Kidney (tissue), 14 donors: Measurements from ENCODE around the gene ASCL5. TPM values are rescaled to one million over a fixed set of nuclear protein-coding genes. Genes with fewer than 3 reads are reported as not detected.

Experiments used
- DNase-seq, 5 donors: peaks; one replicate each; pipeline ENCODE4 v3.0.0-alpha.2; 2013 to 2020
- FAIRE-seq: peaks from 2 replicates; lab custom pipeline; 2012; peaks lifted over from hg19 to GRCh38; lab: Jason Lieb, UNC
- H3K27ac ChIP-seq, 2 donors: one replicate each; pipeline ENCODE4 v1.7.0; 2013; ENCODE audit warnings: low read depth in 2 of 2, low read length in 2 of 2, inconsistent platforms in 1 of 2
- H3K27me3 ChIP-seq: one replicate; pipeline ENCODE4 v1.7.1; 2013; ENCODE audit warnings: low read length, inconsistent platforms; ENCODE audit not compliant: control insufficient read depth, insufficient read depth
- H3K36me3 ChIP-seq, 3 donors: one replicate each; pipeline versions ENCODE4 v1.7.0 to v1.7.1; 2013; ENCODE audit warnings: low read length in 3 of 3, control low read depth in 1 of 3, inconsistent platforms in 1 of 3; ENCODE audit not compliant: insufficient read depth in 3 of 3, control insufficient read depth in 2 of 3
- H3K4me1 ChIP-seq, 3 donors: one replicate each; pipeline versions ENCODE4 v1.7.0 to v1.7.1; 2013; ENCODE audit warnings: low read length in 3 of 3, inconsistent platforms in 1 of 3, low read depth in 1 of 3; ENCODE audit not compliant: control insufficient read depth in 2 of 3, insufficient read depth in 2 of 3
- H3K4me3 ChIP-seq, 3 donors: one replicate each; pipeline versions ENCODE4 v1.7.0 to v1.8.1; 2013; ENCODE audit warnings: low read length in 3 of 3, control low read depth in 1 of 3, inconsistent platforms in 1 of 3
- H3K9ac ChIP-seq, 3 donors: one replicate each; pipeline versions ENCODE4 v1.7.0 to v1.7.1; 2013; ENCODE audit warnings: low read length in 3 of 3, control low read depth in 1 of 3, inconsistent platforms in 1 of 3
- H3K9me3 ChIP-seq, 3 donors: one replicate each; pipeline versions ENCODE4 v1.7.0 to v1.7.1; 2013; ENCODE audit warnings: low read length in 3 of 3, control low read depth in 1 of 3, inconsistent platforms in 1 of 3; ENCODE audit not compliant: control insufficient read depth in 2 of 3, insufficient read depth in 1 of 3
- CTCF ChIP-seq: IDR thresholded peaks from 3 replicates; pipeline ENCODE4 v1.5.1; 2012; ENCODE audit warnings: mild to moderate bottlenecking, moderate library complexity, borderline replicate concordance; ENCODE audit not compliant: insufficient read depth; ENCODE audit errors: extremely low read depth
- intact Hi-C: fragments of 100-400 bp; cut with DNase I; formaldehyde crosslinking; loops from one replicate; pipeline ENCODE4 v1.11.1; 2022
- polyA plus RNA-seq: library from polyadenylated mRNA; stranded (reverse); fragments of 350-450 nt; fragmentation: Illumina TruSeq; extraction: RNeasy Lipid Tissue Mini Kit (QIAGEN cat#74804); gene quantifications from one replicate; pipeline ENCODE4 v1.2.3, GENCODE V29; 2014; ENCODE audit warnings: low read depth, low replicate concordance; ENCODE audit not compliant: insufficient read depth
- total RNA-seq: library from RNA; stranded (reverse); fragmentation: NEBNext Ultra II Directional; extraction: Animal tissue kit (Norgen Biotek cat#: 25700); gene quantifications from one replicate; pipeline ENCODE4 v1.2.1, GENCODE V29; 2021
- donor health status: control.
- donor health status: control.
- donor health status: control.
- donor health status: control.
- donor health status: control.
- donor health status: DM: yes; HTN: yes; CAD: no.
- donor health status: Normal renal cell carcinoma (clear cell type).

Gene ASCL5
- total and polyA plus RNA-seq, 2 donors from 2014 or later, result not detected

DNA sequence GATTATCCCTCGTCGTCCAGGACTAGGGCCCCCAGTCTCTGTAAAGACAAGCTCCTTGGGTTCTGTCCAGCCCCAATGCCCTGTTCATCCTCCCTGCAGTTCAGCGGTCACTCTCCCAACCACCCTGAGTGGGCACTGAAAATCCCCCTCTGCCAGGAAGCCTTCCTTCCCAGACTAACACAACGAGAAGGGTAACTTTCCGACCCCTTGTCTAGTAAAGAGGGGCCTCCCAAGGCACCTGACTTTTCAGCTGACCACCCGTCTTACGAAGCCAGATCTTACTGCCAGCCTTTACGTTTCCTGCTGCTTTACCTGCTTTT, 13.9 kb upstream of the ASCL5 start:
- DNase-seq, result no peak
- H3K27ac ChIP-seq, result no peak overlapping the region
- no peak for TF ChIP-seq CTCF
- peaks cover 2 to 55% (median 34%) of the 10 kb centered on the region in 3 donors for H3K36me3 ChIP-seq
- H3K27me3 ChIP-seq, result no peaks in the 10 kb centered on the region
- H3K4me1 ChIP-seq, result no peaks in the 10 kb centered on the region
- no peak for FAIRE-seq
- intact Hi-C loops, result no loop called here
- H3K9me3 ChIP-seq, result no peaks in the 10 kb centered on the region
- no peak overlapping the region for H3K4me3 ChIP-seq
- H3K9ac ChIP-seq, result no peak overlapping the region

DNA sequence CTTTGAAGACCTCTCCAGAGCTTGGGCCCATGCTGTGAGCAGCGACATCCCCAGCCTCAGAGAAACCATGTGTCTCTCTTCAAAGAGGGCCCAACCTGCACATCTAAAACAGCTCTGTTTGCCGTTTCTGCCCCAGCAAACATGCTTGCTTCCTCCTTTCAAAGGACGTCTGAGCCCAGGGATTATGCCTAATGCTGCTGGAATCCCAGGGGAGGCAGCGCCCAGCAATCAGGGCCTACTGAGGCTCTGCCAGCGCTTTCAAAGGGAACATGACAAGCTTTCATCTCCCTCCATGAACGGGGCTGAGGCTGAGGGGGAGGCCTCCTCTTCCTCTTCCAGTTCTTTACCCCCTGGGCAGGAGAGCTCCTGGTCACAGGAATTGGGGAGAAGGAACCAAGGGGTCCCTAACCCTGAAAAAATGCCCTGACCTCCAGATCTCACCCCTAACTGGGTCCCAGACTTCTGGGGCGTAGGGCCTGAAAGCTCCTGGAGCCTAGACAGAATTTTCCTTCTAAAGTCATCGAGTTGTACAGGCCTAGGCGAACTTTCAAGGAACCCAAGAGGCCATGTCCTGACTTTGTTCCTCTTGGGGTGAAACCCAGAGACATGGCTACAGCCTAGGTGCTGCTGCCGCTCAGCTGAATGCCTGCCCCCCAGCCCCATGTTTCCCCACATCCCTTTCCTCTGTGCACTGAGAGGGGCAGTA, 13.4 kb upstream of the ASCL5 start:
- FAIRE-seq (no peak), DNase-seq (peak in 1 of 5 donors; percentile 48)
- H3K4me3 ChIP-seq, result no peak overlapping the region
- H3K9ac ChIP-seq, result no peak overlapping the region
- TF ChIP-seq CTCF, result no peak
- no peaks in the 10 kb centered on the region for H3K27me3 ChIP-seq
- no peaks in the 10 kb centered on the region for H3K4me1 ChIP-seq
- intact Hi-C loops, result no loop called here
- H3K9me3 ChIP-seq, result no peaks in the 10 kb centered on the region
- H3K36me3 ChIP-seq, result peaks cover 2 to 55% (median 38%) of the 10 kb centered on the region in 3 donors
- no peak overlapping the region for H3K27ac ChIP-seq

DNA sequence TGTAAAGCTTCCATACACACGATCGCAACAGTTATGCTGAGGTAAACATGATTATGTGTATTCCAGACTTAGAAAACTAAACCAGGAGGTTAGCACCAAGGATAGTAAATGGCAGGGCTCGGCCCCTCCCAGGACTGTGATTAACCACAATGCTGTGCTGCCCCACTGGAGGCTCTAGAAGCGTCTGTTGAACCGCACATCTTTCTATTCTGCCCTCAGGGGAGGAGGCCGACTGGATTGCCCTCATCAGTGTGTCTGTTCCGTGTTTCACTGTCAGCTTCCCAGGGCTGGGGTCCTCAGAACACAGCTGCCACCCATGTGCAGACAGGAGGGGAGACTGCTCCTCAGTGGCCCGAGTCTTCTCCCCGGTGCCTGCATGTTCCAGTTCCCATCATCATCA, 12.8 kb upstream of the ASCL5 start:
- FAIRE-seq (no peak), DNase-seq (peak in 1 of 5 donors; percentile 23)
- TF ChIP-seq CTCF, result no peak
- H3K9me3 ChIP-seq, result no peaks in the 10 kb centered on the region
- no peak overlapping the region for H3K27ac ChIP-seq
- H3K9ac ChIP-seq, result no peak overlapping the region
- intact Hi-C loops, result no loop called here
- no peak overlapping the region for H3K4me3 ChIP-seq
- no peaks in the 10 kb centered on the region for H3K4me1 ChIP-seq
- H3K36me3 ChIP-seq, result peaks cover 0 to 53% (median 35%) of the 10 kb centered on the region in 3 donors
- no peaks in the 10 kb centered on the region for H3K27me3 ChIP-seq
